ENCODE data around the gene TMEM184C. TPM values are rescaled to one million over a fixed set of nuclear protein-coding genes. Genes with fewer than 3 reads are reported as not detected.

The TMEM184C gene
- 35.4 and 36.1 TPM in 2 replicates for total RNA-seq
- 29.9 TPM for polyA plus RNA-seq (2012)

DNA sequence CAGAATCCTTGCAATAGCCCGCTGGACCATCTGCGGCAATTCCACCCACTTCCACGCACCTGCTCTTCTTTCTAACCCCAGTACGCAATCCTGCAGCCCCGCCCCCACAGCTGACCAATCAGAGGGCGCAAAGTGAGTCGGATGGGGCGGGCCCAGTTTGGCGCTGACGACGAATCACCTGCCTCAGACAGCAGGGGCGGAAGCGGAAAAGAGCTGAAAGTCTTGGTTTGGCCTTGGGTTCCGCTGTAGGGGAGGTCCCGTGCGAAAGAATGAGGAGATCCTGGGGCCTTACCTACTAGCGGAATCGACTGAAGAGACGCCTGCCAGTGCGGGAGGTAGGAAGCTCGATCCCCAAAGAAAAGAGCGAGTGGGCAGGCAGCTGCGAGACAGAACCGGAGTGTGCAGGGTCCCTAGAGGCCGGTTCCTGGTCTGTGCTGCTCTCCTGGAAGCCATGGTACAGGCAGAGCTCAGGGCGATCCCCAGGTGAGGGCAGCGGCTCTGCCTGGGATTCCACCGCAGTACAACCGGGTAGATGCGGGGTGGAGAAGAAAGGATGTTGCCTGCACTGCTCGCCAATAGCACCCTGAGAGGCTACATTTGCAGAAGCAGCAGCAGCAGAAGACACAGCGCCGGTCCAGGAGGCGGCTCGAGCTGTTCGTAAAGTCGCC is at the start of gene TMEM184C:
Gene TMEM184C, plus strand, starts transcription at position 225 of the 668 bp plus-strand sequence. CDS start 560 bp downstream, outside the sequence.
- DNase-seq (ENCODE audit: low read depth) = peak; percentile 99

DNA sequence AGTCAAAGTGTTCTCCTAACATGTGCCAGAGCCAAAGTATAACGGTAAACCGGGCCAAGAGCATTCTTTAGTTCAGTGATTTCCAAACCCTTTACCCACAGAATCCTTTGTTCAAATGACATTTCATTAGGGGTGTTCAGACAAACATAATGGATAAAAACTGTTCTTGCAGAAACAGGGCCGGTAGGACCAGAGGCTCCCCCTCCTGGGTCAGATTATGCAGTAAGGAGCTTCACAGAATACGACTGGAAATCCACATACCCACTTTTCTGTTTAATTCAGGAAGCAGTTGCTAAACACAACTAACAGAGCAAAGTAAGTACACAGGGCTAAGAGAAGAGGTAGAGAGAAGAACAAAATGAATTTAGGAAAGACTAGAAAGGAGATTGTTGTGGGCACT is 46.6 kb upstream of the TMEM184C start:
- no peak for DNase-seq (ENCODE audit: low read depth)

DNA sequence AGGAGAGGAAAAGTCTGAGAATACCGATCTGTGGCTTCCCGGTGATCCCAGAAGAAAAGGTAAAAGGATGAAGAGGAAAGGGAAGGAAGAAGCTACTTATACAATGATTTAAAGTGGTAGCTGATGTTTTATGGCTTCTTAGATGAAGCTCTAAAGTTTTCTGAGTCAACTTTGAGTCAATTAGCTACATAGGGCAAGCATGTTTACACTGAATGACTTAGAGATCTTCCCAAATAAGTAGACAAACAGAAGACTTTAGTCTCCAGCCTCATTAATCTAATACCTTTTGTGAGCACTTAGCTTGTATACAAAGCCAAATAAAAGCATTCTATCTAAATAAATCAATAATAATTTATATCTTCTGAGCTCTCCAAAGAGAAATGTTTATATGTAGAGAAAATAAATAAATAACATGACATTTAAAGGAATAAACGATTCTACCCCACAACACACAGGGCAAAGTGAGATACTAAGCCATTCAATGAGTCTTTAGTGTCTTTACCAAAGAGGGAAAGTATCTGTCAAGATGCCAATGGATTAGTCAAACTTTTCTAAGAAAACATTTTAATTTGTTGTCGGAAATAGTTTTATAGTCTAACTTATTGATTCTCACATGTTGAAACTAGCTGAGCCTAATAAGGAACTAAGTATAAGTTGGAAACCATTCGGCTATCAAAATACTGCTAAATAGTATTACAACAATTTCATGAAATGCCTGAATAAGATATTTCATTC is 46.0 kb upstream of the TMEM184C start:
- no peak for DNase-seq (ENCODE audit: low read depth)

DNA sequence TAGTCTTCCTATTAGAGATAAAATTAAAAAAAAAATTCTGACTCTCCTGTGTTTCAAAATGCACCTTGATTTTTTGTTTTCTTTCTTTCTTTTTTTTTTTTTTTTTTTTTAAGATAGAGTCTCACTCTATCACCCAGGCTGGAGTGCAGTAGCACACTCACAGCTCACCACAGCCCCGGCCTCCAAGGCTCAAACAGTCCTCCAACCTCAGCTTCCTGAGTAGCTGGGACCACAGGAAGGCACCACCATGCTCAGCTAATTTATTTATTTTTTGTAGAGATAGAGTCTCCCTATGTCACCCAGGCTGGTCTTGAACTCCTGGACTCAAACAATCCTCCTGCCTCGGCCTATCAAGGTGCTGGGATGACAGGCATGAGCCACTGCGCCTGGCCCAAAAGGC is 41.1 kb upstream of the TMEM184C start:
- no peak for DNase-seq (ENCODE audit: low read depth)

DNA sequence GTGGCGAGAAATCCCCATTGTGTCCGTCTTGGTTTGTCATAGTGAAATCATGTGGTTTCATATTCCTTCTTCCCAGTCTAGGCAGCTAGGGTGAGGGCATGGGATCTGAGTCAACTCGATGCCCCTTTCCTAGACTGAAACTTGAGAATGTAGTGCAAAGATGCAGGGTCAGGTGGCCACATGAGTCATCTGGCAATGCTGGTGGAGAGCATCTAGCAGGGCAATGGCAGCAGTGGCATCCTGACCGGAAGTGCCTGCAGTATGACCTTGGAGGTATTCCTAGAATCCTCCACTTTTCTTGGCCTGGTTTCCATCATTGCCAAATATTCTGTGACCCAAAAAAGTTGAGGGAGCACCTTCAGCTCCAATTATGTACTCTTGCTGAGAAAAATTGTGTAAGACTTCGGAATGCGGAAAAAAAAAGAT is 39.1 kb upstream of the TMEM184C start:
- peak; percentile 97 for DNase-seq (ENCODE audit: low read depth)

DNA sequence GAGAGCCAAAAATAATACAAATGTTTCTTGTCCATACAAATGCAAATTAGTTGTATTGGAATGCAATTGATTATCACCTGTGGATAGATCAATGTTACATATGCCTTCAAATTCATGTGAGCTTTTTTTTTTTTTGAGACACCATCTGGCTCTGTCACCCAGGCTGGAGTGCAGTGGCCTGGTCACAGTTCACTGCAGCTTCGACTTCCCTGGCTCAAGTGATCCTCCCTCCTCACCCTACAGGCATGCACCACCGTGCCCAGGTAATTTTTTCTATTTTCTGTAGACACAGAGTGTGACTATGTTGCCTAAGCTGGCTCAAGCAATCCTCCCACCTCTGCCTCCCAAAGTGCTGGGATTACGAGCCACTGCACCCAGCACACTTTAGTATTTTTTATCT is 38.6 kb upstream of the TMEM184C start:
- DNase-seq (ENCODE audit: low read depth) = no peak

DNA sequence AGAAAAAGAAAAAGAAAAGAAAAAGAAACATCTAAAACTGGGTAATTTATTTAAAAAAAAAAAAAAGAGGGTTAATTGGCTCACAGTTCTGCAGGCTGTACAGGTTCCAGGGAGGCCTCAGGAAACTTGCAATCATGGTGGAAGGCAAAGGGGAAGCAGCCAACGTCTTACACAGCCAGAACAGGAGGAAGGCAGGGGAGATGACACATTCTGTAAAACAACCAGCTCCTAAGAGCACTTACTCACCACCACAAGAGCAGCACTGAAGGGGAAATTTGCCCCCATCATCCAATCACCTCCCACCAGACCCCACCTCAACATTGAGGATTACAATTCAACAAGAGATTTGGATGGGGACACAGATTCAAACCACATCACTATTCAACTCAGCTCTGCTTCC is 36.8 kb upstream of the TMEM184C start:
- DNase-seq (ENCODE audit: low read depth) = no peak

DNA sequence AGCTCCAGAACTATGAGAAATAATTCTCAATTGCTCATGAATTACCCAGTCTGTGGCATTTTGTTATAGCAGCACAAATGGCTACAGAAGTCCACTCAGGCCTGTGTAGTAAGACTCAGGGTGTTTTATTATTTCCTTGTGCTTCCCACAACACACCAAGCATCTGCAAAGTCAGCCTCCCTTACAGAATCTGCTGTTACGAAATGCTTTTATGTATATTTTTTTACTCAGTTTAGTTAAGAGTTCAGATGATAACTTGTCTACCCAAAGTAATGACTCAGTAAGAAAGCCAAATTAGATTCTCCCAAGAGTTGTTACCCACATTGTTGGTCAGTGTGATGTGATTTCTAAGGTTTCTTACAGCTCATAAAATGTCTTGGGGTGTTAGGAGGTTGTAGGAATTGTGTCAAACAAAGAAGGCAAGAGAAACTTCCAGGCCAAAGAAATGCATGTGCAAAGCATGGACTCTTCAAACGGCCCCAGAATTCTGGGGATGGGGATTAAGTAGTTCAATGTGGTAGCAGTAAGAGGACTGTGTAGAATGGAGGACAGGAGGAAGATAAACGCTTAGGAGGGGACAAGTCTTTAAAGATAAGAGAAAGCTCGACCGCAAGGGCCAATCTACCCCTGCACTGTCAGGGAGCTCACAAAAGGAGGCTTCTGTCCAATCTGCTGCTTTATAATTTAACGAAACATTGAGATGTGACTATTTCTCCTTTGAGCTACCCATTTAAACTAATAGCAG is 35.4 kb upstream of the TMEM184C start:
- no peak for DNase-seq (ENCODE audit: low read depth)

DNA sequence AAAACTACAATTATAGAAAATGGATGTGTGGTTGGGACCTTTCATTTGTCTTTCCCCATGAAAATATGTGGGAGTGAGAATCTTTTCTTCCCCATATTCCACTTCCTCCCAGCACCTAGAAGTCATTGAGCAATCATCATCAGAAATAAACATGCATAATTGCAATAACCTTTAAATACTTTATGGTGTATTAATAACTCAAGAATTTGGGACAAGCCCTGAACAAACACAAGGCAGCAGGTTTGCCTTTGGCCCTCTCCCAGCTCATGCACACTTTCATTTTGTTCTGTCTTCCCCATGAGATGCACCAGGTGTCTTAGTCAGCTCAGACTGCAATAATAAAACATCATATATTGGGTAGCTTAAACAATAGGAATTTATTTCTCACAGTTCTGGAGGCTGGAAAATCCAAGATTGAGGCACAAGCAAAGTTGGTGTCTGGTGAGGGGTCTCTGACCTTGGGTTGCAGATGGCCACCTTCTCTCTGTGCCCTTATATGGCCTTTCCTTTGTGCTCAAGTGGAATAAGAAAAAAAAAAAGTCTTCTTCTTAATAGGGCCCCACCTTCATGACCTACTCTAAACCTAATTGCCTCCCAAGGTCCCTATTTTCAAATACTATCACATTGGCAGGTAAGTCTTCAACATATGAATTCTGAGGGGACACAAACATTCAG is 34.7 kb upstream of the TMEM184C start:
- DNase-seq (ENCODE audit: low read depth) = no peak

DNA sequence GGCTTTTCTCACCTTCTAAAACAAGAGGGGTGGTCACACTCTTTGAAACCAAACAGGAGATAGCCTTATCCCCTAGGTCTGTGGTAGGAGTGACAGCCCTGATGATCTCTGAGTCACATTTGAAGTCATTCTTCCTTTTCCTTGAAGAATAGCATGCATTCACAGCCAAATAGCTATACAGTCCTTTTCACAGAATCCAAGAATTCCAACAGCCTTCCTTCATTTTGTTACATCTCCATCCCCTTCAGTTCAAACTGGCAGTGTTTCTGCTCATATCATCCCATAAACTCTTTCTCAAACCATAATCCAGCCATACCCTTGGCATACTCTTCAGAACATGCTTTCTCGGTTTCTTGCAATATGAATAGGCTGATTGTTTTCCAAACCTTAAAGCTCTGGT is 33.3 kb upstream of the TMEM184C start:
- no peak for DNase-seq (ENCODE audit: low read depth)

DNA sequence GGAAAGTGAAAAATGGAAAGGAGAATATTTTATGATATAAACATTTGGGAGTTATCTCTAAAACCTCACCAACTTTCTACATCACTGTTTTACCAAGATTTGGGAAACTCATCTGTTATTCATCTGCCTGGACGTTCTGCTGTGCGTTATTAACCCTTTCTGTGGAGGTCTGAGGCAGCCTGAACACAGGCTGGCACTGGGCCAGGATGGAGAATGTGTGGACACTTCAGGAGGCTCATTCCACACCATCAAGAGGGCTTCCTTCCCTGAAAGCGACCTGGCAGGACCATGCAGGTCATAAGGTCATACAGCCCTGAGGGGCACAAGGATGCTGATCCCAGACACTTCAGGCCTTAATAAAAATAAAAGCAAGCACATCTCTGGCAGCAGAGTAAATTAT is 31.2 kb upstream of the TMEM184C start:
- no peak for DNase-seq (ENCODE audit: low read depth)

DNA sequence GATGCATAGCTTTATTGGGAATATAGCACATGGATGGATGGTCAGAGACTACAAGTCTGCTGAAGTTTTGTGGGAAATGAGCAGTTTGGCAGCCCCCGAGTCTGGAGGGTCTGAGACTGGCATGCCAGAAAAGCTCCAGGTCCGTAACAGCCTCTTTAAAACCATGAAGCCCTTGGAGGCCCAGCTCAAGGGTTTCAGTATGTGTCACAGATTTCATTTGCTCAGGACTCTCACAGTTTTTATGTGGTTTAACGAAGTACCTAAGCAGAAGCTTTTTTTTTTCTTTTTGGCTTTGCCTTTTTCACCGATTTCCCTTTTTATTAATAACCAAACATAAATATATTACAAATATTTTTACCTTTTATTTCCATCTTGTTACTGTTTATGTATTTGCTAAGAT is 30.6 kb upstream of the TMEM184C start:
- no peak for DNase-seq (ENCODE audit: low read depth)

DNA sequence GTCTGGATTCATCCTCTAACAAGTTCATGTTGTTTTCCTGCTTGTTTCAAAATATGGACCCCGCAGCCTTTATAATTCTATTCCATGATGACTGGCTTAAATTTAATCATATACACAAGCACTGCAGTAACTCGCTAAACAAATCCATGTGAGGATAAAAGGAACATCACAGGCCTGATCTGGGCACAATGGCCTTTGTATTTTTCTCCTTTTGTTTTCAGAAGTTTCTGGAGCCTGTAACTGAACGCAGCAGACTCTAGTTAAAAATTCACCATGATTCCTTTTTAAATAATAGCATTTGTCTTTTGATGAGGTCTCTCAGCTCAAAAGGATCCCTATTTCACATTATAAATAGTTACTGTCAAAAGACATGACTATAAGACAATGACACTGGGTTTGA is 30.2 kb upstream of the TMEM184C start:
- DNase-seq (ENCODE audit: low read depth) = no peak

DNA sequence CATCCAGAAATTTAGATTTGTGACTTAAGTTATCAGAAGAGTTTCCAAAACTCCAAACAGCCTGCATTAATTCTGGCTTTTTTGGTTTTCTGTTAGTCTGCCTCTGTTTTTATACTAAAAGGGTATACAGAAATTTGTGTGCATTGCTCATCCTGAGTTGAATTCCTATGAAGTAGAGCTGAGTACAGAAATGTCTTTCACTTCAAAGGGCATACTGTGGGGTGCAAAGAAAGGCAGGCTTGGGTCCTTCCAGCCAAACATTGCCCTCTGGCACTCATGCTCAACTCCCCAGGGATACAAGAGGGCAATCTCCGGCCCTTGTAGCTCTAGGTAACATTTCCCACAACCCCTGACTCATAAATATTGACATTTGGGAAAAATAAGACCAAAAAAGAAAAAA is 27.6 kb upstream of the TMEM184C start:
- peak; percentile 27 for DNase-seq (ENCODE audit: low read depth)

DNA sequence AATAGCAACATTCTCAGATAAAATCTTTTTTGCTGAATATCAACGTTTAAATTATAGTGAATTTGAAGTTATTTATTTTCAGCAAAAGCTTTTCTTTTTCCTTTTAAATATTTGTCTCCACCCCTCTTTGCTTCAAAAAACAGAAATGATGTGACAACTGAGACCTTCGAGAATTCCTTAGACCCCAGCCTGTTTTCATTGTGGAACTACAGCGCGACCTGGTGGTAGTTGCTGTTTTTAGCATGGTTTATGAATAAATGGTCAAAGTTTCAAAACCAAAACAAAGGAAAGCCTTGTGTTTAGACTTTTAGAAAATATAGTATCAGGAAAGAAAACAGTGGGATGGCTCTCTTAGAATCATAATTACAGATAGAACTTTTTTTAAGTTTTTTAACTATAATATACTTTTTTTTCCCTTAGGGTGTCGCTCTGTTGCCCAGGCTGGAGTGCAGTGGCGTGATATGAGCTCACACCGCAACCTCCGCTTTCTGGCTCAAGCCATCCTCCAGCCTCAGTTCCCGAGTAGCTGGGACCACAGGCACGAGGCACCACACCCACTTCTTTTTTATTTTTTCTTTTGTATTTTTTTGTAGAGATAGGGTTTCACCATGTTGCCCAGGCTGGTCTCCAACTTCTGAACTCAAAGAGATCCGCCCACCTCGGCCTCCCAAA is 26.8 kb upstream of the TMEM184C start:
- DNase-seq (ENCODE audit: low read depth) = peak; percentile 87

DNA sequence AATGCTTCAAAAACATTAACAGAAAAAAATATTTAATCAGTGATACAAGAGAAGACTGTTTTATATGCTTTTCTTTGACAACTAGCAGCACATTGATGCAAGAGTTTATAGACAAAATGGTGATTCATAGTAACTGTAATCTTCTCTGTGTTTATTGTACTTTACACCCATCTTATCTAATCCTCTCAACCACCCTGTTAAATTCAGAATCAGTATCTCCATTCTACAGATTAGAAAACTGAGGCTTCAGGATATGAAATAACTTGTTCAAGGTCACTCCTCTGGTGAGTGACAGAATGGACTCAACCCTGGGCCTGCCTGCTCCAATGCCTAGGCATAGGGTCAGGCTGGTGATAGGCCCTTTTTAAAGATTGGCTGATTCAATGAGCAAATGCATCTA is 26.1 kb upstream of the TMEM184C start:
- DNase-seq (ENCODE audit: low read depth) = no peak

DNA sequence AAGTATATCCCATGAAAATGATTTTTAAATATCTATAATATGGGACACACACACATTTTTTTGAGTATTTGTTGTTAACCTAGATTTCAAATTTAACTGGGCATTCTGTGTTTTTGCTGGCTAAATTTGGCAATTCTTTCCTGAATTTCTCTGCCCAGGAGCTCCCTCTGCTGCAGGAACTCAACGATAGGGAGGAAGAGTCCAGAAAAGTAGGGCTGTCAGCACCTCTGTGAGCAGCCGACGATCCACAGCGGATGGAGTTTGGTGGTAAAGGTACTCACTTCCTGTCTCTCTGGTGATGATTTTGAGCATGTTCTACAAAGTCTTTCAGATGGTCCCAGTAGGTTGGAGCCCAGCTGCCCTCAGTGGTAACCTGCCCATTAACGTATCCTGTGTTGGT is 23.1 kb upstream of the TMEM184C start:
- DNase-seq (ENCODE audit: low read depth) = no peak

DNA sequence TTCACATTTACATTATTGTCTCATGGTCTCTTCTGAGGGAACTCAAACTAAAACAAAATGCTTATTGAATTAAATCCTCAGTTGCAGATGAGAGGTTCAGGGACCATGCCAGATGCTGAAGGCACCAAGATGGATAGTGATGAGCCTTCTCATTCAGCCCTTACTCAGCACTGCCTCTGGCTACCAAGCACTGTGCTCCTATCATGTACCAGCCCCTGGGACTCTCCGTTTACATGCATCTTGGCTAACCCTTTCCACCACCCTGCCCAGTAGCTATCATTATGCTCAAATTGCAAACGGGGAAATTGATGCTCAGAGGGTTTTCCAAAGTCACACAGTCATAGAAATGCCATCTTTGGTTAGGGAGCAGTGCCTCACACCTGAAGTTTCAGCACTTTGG is 22.6 kb upstream of the TMEM184C start:
- no peak for DNase-seq (ENCODE audit: low read depth)

DNA sequence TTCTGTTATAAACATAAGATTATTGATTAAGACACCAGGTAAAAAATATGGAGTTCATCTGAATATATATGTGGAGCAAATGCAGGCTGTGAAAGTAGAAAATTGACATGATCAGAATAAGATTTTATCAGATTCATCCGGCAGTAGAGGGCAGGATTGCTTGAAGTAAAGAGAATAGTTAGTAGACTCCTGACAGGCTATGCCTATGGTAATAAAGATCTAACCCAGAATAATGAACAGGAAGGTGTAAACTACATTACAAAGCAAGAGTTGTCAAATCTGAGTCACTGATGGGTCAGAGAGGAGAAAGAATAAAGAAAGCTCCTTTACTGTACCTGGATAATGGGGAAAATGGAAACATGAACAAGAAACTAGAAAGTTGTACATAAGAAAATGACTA is 20.8 kb upstream of the TMEM184C start:
- no peak for DNase-seq (ENCODE audit: low read depth)

DNA sequence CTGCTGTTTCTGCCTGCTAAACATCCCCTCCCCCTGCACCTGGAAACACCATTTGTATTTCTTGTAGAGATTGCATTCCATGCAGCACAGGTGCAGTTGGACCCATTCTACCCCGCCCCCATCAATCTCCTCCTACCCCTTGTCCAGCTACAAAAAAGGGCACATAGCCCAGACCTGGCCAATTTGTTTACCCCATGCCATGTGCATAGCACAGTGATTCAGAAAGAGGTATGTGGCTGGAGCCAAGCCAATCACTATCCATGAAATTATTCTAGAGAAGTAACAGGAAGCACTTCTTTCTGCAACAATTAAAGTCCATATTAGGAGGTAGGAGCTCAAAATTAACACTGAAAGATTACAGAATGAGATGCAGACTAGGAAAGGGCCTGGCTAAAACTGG is 20.2 kb upstream of the TMEM184C start:
- DNase-seq (ENCODE audit: low read depth) = peak; percentile 73

DNA sequence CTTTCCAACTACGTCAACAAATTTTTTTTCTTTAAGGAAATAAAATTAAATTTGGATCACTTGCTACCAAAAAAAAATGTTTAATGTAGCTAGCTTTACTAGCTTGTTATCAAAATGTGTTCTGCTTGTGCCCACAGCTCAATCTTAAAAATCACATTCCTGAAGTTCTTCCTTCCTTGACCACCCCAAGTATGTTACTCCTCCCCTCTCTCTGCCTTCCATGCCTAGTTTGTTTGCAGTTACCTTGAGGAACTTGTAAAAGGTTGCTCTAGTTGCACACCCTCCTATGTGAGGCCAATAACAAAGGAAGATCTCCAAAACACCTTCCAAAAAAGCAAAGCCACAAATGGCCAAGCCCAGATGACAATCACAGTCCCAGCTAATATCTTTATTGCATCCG is 19.6 kb upstream of the TMEM184C start:
- DNase-seq (ENCODE audit: low read depth) = no peak
